HuH-7.5 (cell line): ENCODE measurements around the gene UGCG.
A peak's percentile ranks its signal among the peaks of the same experiment; 100 is the strongest.
"Not testable (repeated sequence)": the region's sequence is repeated elsewhere in the genome, so short reads cannot be mapped to it uniquely, and the experiment has no call there.

Experiments used
- DNase-seq: peaks from one replicate; pipeline ENCODE4 v3.0.0; 2011; ENCODE audit warnings: low spot score

UGCG gene

GRCh38 chr9:111895996-111896941 lies at the start of gene UGCG:
UGCG (plus strand) TSS chr9:111896814; CDS start chr9:111897216, 402 bp downstream.
- DNase-seq: peak; percentile 82

- DNase-seq: peak; percentile 32
Measured at GRCh38 chr9:111851553-111851952, 45.1 kb upstream of the UGCG start.

- no peak for DNase-seq
Measured at GRCh38 chr9:111852291-111852690, 44.3 kb upstream of the UGCG start.

GRCh38 chr9:111853450-111853827 lies 43.2 kb upstream of the UGCG start:
- DNase-seq: no peak

- DNase-seq: no peak
Measured at GRCh38 chr9:111854799-111855198, 41.8 kb upstream of the UGCG start.

GRCh38 chr9:111857555-111858211 lies 38.9 kb upstream of the UGCG start:
- peak; percentile 15 for DNase-seq

- no peak for DNase-seq
Measured at GRCh38 chr9:111860443-111860842, 36.2 kb upstream of the UGCG start.

- no peak for DNase-seq
Measured at GRCh38 chr9:111863636-111864035, 33.0 kb upstream of the UGCG start.

- no peak for DNase-seq
Measured at GRCh38 chr9:111866976-111867375, 29.6 kb upstream of the UGCG start.

- no peak for DNase-seq
Measured at GRCh38 chr9:111868475-111868874, 28.1 kb upstream of the UGCG start.

- no peak for DNase-seq
Measured at GRCh38 chr9:111870774-111871498, 25.7 kb upstream of the UGCG start.

- no peak for DNase-seq
Measured at GRCh38 chr9:111871499-111871855, 25.1 kb upstream of the UGCG start.

- DNase-seq: no peak
Measured at GRCh38 chr9:111872886-111873285, 23.7 kb upstream of the UGCG start.

- DNase-seq: no peak
Measured at GRCh38 chr9:111873901-111874300, 22.7 kb upstream of the UGCG start.

- no peak for DNase-seq
Measured at GRCh38 chr9:111874500-111874899, 22.1 kb upstream of the UGCG start.

- not testable (repeated sequence) for DNase-seq
Measured at GRCh38 chr9:111875291-111875690, 21.3 kb upstream of the UGCG start.

GRCh38 chr9:111875691-111876090 lies 20.9 kb upstream of the UGCG start:
- DNase-seq: not testable (repeated sequence)

GRCh38 chr9:111876179-111876578 lies 20.4 kb upstream of the UGCG start:
- no peak for DNase-seq

- DNase-seq: no peak
Measured at GRCh38 chr9:111877420-111877819, 19.2 kb upstream of the UGCG start.

GRCh38 chr9:111878946-111879345 lies 17.7 kb upstream of the UGCG start:
- no peak for DNase-seq

- no peak for DNase-seq
Measured at GRCh38 chr9:111886983-111887718, 9.5 kb upstream of the UGCG start.

- DNase-seq: no peak
Measured at GRCh38 chr9:111890334-111890733, 6.3 kb upstream of the UGCG start.
